GM10248 (cell line): ENCODE measurements around the gene VAV2.

Source experiments
- CTCF ChIA-PET: fragments of 300-600 bp; sonication (Branson Sonifier 250); formaldehyde crosslinking; extraction: SDS; loops from one replicate; lab custom pipeline; 2021; ENCODE audit warnings: antibody characterized with exemption; lab: Yijun Ruan, JAX
- POLR2A ChIA-PET: fragments of 350-650 bp; sonication (Branson Sonifier 250); formaldehyde crosslinking; extraction: SDS; loops from one replicate; lab custom pipeline; 2020; ENCODE audit warnings: antibody characterized with exemption; lab: Yijun Ruan, JAX
- DNase-seq: peaks from one replicate; pipeline ENCODE4 v3.0.0; 2012; ENCODE audit errors: extremely low spot score
- CTCF ChIP-seq: IDR thresholded peaks from 2 replicates; pipeline ENCODE4 v1.5.1; 2012; ENCODE audit warnings: mild to moderate bottlenecking, low read depth; ENCODE audit errors: extremely low read depth, missing control alignments, control extremely low read depth

VAV2 gene

GRCh38 chr9:133861086-133861485 lies 131.0 kb downstream of the VAV2 start:
- ChIA-PET POLR2A (no interaction called here), CTCF (interaction anchor here (1.2 to 1.8 kb wide), 2 partner anchors 17 to 20 kb away, joined by 3 to 6 read pairs; no protein-coding TSS in a partner anchor)
- DNase-seq, result no peak
- no peak for TF ChIP-seq CTCF

GRCh38 chr9:133858771-133859170 lies 133.4 kb downstream of the VAV2 start:
- DNase-seq, result no peak
- ChIA-PET CTCF (no interaction called here), POLR2A (no interaction called here)
- TF ChIP-seq CTCF, result no peak

DNA sequence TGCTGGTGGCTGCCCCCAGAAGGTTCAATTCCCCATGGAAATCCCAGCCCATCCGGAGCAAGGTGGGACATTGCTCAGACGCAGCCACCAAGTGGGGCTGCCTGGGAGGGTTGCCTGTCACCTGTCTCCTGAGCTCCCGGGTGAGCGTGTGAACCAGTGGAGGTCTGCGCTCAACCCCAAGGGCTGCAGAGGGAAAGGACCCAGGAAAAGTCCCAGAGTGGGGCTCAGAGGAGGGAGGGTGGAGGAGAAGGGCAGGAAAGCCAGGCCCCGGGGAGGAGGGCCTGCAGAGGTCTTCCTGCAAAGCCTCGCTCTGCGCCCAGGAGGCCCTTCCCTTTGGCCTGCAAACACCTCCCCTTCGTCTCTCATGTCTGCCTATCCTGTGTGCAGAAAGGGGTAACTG lies 134.5 kb downstream of the VAV2 start:
- ChIA-PET CTCF (no interaction called here), POLR2A (interaction anchor here (1.0 kb wide), 1 partner anchor 16 kb away, joined by 3 read pairs; no protein-coding TSS in a partner anchor)
- no peak for TF ChIP-seq CTCF
- DNase-seq, result no peak

GRCh38 chr9:133856798-133857197 lies 135.3 kb downstream of the VAV2 start:
- CTCF ChIA-PET, result no interaction called here

GRCh38 chr9:133855802-133856521 lies 136.2 kb downstream of the VAV2 start:
- CTCF ChIA-PET, result no interaction called here
- POLR2A ChIA-PET, result no interaction called here
- TF ChIP-seq CTCF, result no peak
- no peak for DNase-seq

More at GRCh38 chr9:133856798-133857197, 135.3 kb downstream of the VAV2 start:
- no peak for TF ChIP-seq CTCF
- POLR2A ChIA-PET, result no interaction called here
- no peak for DNase-seq

GRCh38 chr9:133855371-133855770 lies 136.8 kb downstream of the VAV2 start:
- no peak for TF ChIP-seq CTCF
- POLR2A ChIA-PET, result no interaction called here
- DNase-seq, result no peak
- CTCF ChIA-PET, result no interaction called here

DNA sequence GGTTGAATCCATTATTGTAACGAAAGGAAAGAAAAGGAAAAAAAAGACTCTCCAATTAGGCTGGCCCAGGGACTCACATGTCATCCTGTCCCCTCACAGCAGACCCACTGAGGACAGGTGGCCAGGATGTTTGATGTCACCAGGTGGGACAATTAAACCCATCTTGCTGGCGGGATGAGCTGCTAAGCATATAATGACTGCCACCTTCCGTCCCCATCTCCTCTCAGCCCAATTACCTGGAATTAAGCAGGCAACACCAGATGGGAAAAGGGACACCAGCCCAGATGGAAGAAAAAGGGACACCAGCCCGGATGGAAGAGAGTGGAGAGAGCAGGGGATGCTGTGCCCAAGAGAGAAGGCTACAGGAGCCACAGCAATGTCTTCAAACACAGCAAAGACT lies 137.4 kb downstream of the VAV2 start:
- POLR2A ChIA-PET, result no interaction called here
- TF ChIP-seq CTCF, result no peak
- no peak for DNase-seq
- CTCF ChIA-PET, result no interaction called here
